Stimulated activated CD4-positive, alpha-beta T cell treated with anti-CD3 and anti-CD28 coated beads, Interleukin-1b, Interleukin-23, amount 100 ng/mL, for 24 hours (primary cell): ENCODE results near the gene GNG4.
"Not testable (repeated sequence)": the region's sequence is repeated elsewhere in the genome, so short reads cannot be mapped to it uniquely, and the experiment has no call there.

Source experiments
- DNase-seq, 4 experiments: peaks; one replicate each; pipeline ENCODE4 v3.0.0-alpha.2; 2020; ENCODE audit warnings: low read depth in 4 of 4, low spot score in 1 of 4

The GNG4 gene

DNA sequence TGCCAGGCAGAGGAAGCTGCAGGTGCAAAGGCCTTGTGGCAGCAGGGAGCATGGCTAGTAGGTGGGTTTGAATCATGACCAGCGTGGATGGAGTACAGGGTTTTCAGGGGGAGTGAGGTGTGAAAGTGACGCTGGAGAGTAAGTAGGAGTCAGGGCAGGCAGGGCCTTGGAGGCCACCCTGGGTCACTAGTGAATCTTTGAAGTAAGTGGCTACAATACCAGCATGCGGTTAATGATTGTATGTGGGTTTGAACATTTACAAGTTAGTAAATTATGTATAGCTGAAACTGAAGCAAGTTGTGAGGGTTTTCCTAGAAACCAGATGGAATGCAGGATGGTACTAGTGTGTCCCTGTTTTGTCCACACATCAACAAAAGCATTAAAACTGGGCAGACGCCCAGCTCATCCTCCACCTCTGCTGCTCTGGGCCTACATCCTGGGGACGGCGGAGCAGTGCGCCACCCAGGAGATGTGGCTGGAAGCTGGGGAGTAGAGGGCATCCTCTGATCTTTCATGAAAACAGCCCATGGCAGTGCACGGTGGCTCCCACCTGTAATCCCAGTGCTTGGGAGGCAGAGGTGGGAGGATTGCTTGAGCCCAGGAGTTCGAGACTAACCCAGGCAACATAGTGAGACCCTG, 104.2 kb downstream of the GNG4 start:
- no peak for DNase-seq

DNA sequence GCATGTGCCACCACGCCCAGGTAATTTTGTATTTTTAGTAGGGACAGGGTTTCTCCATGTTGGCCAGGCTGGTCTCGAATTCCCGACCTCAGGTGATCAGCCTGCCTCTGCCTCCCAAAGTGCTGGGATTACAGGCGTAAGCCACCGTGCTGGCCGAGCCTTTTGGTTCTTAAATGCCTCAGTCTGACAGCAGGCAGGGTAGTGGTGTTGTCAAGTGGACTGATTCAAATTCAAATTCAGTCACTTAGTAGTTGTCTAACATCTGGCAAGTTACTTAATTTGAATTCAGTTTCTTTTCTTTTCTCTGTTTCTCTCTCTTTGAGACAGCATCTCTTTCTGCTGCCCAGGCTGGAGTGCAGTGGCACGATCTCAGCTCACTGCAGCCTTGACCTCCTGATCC, 106.7 kb downstream of the GNG4 start:
- not testable (repeated sequence) for DNase-seq

DNA sequence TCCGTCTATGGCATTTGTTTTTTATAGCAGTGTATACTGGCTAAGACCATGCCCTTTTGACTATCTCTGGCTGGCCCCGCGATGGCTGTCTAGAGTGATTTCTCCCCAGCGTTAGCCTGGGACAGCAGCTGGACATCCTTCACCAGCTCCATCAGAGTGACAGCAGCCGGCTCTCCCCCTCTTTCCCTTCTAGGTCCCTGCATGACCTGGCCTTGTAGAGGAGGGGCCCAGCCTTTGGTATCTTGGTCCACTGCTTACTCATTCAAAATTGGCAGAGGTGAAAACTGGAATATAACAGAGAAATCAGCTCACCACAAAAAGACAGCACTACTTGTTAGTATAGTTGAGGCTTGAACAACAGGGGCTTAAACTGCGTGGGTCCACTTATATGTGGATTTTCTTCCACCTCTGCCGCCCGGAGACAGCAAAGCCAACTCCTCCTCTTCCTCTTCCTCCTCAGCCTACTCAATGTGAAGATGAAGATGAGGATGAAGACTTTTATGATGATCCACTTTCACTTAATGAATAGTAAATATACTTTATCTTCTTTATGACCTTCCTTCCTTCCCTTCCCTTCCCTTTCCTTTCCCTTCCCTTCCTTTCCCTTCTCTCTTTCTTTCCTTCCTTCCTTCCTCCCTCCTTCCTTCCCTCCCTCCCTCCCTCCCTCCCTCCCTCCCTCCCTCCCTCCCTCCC, 116.0 kb downstream of the GNG4 start:
- DNase-seq = no peak

DNA sequence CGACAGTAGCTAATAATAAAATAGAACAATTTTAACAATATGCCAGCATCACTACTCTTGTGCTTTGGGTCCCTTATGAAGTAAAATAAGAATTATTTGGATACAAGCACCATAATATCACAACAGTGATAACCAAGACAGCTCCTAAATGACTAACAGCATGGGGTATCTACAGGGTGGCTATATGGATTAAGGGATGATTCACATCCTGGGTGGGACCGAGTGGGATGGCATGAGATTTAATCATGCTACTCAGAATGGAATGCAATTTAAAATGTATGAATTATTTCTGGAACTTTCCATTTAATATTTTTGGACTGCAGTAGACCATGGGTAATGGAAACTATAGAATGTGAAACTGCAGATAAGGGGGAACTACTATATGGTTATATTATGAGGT, 117.2 kb downstream of the GNG4 start:
- no peak for DNase-seq

DNA sequence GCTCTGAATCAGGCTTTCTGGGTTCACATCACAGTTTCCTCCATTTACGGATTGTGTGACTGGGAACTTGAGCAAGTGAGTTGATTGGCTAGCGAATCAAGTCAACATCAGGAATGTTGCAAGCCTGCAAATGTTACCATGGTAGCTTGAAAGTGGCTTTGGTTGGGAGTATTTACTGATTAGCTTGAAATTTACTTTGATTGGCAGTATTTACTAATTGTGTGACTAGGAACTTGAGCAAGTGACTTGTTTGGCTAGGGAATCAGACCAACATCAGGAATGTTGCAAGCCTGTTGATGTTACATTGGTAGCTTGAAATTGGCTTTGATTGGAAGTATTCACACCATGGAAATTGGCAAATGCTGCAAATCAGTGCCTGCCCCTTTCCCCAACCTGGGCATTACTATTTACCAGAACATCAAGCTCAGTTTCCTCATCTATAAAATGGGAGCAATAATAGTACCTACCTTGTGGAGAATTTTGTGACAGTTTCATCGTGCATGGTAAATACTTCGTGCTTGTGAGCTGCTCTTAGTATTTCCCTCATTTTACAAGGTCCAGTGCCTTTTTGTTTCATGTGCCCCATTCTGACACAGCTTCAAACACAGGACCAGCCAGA, 122.3 kb downstream of the GNG4 start:
- DNase-seq = no peak

DNA sequence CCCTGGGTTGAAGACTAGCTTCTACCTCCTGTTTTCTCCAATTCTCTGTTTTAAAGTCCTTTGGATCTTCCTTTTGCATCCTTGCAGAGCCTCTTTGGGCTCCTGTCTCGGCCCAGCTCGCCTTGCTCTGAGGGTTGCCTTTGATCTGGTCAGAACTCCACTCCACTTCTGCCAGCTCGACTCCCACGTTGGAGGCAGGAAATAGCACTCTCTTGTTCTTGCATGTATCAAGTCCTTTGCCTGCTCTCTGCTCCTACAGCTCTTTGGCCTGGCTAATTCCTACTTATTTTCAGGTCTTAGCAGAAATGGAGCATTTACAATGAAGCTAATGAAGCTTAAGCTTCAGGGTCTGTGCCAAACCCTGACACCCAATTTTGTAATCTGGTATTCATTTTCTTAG, 124.3 kb downstream of the GNG4 start:
- DNase-seq = no peak

DNA sequence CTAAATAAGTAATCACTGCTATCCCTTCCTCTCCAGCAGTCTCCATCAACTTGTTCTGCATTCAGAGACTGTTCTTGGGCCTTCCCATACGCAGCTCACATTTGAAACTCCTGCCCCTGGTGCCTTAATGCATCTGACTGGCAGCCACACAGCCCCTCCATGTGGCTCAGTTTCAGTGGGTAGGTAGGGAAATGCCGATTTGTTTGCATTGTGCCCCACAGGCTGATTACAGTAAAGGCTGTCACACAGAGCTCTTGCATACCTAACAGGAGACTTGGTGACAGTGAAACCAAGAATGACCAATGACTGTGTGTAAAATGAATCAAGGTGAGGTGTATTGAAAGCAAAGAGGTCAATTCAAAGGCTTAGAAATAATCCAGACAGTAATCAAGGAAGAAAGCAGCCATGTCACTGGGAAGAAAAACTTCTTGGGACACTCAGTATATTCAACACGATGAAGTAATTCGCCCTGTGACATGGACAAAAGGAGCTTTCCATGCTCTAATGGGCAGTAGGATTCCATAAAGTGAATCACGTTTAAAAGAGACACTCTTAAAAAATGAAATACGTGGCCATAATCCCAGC, 132.6 kb downstream of the GNG4 start:
- no peak for DNase-seq

DNA sequence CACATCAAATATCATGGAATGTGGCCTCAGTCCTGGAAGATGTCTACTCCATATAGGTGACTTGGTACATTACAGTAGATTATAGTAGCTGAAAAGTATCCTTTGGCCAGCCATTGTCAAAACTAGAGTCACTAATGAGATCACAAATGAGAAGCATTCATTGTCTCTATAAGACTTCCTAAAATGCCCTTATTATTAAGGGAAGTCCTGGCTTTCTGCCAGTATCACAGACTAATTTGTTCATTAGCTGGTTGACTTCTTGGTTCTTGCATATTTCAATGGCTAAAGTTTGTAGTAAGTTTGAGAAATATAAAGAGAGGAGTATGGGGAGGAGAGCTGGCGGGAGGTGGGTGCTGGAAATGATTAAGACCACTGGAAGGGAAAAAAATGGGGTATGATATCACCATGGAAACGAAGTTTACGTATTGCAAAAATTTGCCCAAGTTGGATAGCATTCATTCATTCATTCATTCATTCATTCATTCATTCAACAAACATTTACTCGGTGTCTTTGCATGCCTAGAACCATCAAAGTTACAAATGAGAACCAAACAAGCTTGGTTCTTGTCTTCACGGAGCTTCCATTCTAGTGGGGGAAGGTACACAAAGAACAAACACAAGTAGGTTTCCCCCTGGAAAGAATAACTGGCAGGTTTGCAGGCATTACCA, 133.6 kb downstream of the GNG4 start:
- no peak for DNase-seq

DNA sequence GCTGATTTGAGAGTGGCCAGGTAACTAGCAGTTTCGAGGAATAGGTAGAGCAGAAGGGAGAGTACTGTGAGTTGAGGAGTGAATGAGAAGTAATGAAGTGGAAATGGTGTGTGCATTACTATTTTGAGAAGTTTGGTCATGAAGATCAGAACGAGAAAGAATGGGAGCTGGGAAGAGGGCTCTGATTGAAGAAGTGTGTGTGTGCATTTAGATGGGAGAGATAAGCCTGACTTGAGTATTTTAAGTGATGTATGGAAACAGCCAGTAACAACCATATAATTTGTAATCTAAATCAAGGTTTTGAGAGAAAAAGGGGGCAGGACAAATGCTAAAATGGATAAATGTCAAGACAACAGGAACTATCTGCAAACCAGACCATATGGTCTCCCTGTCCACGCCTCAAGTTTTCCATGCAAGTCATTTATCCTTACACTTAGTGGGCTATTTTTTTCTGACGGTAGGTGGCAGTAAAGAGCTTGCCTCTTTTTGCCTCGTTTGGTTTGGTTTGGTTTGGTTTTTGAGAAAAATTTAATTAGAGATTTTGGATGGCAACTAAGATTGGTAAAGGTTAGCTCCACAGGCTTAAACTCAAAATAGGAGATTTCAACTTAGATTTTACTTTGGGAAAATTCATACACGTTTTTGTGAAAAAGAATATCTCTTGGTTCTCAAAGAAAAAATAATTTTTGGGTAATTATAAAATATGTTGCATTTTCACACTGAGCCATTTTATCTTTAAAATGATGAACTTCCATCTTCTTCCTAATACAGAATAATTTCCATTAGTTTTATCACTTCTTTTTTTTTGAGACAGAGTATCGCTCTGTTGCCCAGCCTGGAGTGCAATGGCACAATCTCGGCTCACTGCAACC, 135.9 kb downstream of the GNG4 start:
- DNase-seq = peak in 2 of 4 experiments; percentile 33 to 40

DNA sequence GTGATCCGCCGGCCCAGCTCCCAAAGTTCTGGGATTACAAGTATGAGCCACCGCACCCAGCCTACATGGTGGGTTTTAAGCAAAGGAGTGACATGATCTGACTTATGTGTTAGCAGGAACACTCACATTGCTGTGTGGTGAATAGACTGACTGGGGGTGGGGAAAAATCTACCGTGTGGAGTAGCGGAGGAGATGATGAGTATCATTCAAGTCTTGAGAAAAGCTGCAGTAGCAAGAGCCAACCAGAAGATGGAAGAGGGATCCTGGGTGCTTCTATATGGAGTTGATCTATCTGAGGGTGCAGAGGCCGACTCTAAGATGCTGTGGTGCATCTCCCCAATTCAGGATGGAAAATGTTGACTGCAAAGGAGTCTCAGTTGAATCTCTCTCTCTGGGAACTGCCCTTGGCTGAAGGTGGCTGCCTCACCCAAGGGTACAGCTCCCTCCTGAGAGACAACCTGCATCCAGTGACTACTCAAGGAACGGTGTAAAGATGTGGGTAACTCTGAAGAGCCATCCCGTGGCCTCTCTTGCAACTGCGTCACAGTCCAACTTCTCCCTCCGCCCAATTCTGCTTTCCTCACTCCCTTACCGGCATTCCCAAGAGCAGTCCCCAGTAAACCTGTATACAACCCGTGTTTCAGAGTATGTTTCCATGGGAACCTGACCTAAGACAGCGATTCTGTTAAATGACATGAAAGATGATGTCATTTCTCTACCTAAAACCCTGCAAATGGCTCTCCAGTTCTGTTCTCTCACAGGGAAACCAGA, 137.9 kb downstream of the GNG4 start:
- DNase-seq = no peak

DNA sequence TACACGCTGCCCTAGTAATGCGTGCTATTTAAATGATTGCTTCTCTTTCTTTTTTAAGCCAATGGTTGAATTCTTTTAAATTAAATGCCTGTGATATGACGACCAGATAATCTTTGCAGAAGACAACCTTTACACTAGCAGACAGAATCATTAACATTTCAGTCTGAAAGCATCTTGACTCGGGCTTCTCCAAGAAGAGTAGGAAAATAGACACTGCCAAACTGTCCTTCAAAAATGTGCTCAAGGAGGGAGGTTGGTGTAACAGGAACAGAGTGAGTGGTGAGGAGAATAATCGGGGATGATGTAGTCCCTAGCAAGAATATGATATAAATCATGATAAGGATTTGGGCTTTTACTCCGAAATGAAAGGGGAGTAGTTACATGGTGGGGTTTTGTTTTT, 138.8 kb downstream of the GNG4 start:
- no peak for DNase-seq

DNA sequence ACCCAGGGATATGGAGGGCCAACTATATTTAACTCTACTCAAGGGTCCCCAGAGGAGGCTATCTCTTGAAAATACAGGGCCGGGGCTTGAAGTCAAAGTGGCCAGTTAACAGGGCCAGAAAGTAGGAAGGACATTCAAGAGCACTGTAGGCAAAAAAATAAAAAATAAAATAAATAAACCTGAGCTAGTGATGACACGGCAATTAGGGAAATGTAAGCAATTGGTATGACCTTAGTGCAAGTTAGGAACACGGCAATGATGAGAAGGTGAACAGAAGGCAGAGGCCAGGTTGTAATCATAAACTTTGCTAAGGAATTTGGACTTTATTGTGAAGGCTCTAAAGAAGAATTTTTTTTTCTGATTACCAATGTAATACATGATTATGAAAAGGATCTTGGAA, 142.0 kb downstream of the GNG4 start:
- no peak for DNase-seq

DNA sequence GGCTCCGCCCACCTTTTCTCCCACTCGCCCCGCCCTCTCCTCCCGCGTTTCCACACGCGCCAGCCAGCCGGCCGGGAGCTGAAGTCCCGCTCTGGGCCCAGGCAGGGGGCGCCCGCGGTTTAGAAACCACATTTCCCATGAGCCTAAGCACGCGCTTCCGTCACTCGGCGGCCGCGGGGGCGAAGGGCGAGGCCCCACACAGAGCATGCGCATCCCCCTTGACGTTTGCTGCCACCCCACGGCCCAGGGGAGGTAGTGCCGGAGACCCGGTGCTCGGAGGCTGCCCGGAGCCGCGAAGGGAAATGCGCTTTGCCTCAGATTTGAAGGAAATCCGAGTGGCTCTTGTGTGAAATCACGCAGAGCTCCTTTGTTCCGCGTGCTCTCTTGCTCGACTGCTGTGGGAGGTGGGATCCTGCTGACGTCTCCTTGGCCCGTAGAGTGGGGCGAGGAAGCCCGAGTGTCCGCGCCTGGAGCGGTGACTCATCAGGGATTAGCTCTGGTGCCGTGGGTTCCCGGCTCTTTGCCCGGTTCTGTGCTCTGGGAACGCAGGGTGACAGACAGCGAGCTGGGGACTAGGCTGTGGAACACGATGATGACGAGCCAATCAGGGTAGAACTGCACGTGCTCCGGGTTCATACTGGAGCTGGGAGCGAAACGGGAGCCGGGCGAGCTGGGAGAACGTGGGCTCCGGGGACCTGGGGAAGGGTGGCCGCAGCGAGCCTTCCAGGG, 144.9 kb downstream of the GNG4 start:
- DNase-seq = peak; percentile 93 to 99 (median 97)

DNA sequence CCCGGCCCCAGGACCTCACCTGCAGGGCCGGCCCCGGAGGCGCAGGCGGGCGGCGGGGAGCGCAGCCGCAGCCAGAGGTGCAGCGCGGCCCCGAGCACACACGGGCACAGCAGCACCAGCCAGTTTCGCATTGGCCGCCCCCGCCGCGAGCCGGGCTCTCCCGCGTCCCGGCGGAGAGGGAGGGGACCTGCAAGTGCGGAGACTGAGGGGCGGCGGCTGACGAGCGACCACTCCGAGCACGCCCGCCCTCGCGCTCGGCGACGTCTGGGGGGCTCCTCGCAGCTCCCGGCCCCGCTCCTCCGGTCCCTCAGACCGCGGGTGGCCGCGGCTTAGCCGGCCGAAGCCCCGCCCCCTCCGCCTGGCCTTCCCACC, 145.5 kb downstream of the GNG4 start, which contains the start of gene B3GALNT2:
B3GALNT2 (minus strand) TSS at position 331 of the 372 bp plus-strand sequence; CDS start at position 131, 200 bp downstream.
- DNase-seq = no peak

DNA sequence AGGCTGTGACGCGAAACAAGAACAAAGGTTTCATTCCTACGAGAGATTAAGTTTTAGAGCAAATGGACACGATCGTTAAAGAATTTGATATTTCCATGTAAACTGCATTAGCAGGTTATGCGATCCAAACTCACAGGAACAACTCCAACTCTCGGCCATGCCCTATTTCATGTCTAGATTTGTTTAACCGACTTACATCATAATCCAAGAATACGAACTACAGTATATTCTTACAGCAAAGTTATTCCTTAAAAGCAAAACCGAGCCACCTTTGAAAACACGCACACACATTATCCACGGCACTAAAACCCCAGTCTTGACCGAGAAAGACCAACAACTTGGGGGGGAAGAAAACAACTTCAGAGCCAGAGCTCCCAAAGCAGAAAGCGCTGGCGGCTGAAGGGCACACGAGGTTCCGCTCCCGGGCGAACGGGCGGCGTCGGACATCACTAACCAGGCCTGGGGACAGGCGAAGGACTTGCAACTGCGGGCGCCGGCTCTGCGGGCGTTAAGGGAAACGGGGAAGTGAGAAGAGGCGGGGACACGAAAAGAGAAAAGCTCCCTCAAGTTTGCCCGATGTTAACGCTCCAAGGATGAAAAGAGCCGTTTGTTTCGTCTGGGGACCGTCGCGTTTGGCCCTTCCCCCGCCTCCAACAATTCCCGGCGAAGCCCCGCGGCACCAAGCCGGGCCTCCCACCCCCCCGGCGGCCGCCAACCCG, 146.0 kb downstream of the GNG4 start:
- DNase-seq = peak in 2 of 4 experiments; percentile 7 to 24

DNA sequence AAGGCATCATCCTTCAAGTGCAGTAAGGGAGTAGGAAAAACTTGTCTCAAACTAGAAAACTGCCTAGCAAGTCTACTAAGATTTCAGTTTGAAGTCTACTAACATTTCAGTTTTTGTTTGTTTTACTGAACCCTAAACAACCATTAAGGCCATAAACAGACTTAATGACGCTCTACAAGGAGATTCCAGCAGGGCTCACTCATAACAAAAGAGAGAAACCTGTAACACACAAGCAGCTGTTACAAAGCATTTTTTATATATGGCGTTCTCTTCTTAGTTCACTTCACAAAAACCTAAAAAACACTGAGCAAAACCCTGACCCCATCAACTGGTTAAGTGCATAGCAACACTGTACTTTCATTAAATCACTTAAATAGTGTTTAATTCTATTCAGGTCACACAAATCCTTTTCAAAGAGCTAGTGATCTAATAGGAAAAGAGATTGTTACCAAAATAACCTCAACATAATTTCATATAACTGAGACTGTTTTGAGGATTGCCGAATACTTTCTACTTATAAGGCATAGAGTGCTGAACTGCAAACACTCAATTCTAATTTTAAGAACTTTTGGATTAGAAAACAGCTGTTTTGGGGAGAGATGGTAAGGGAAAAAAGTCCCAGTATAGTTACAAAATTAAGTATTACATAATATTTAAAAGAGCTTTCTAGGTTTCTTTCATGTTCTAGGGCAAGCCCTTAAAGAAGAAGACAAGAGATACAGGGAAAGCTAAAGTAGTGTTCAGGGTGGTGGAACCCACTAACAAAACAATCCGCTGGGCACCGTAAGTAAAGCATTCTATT, 146.8 kb downstream of the GNG4 start:
- no peak for DNase-seq

DNA sequence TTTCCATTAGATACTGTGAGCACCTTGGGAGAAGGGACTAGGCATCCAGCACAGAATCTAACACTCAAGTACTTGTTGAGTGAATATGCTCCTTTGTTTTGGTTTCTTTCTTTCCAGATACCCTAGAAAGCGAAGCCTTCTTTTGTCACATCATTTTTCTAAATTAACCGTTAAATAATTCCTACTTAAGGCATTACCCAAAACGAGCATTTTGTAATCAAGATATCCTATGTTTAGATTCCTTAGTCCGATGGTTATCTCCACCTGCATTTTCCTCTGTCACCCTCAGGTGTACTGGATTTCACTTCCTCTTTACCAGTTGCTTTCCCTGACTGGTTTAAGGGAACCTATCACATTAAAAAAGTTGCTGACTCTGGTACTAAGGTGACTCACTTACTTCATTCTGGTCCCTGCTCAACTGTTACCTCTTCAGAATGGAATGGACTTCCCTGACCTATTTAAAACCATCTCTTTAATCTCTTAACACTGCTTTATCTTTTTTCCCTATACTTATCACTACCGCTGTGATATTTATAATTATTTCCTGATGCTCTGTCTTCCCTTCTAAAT, 148.5 kb downstream of the GNG4 start:
- DNase-seq = no peak
